Mucosa of descending colon (tissue), 3 donors: ENCODE data around the gene STIMATE. TPM values are rescaled to one million over a fixed set of nuclear protein-coding genes. Genes with fewer than 3 reads are reported as not detected.

ENCODE experiments used
- ATAC-seq: fragments of 200-7000 bp; cut with Tn5 transposase; one replicate; pipeline ENCODE4 v1.9.1; 2020; ENCODE audit warnings: mild to moderate bottlenecking, moderate library complexity
- DNase-seq, 3 donors: peaks; one replicate each; pipeline ENCODE4 v3.0.0-alpha.2; 2020
- H3K36me3 ChIP-seq: fragments of 200-600 bp; one replicate; pipeline ENCODE4 v1.8.0; 2021; ENCODE audit warnings: low read depth, mild to moderate bottlenecking
- H3K4me1 ChIP-seq: fragments of 200-600 bp; one replicate; pipeline ENCODE4 v1.8.0; 2021; ENCODE audit warnings: low read depth, mild to moderate bottlenecking
- H3K4me3 ChIP-seq: fragments of 200-600 bp; one replicate; pipeline ENCODE4 v1.8.0; 2021; ENCODE audit warnings: mild to moderate bottlenecking
- H3K9me3 ChIP-seq: fragments of 200-600 bp; one replicate; pipeline ENCODE4 v1.8.0; 2021; ENCODE audit warnings: mild to moderate bottlenecking
- intact Hi-C, 2 donors: fragments of 100-400 bp; cut with DNase I in 1 of 2; cut with micrococcal nuclease in 1 of 2; formaldehyde crosslinking; loops; one replicate each; pipeline versions ENCODE4 v1.11.0 to v1.11.1; 2022; cut with DNase I, micrococcal nuclease
- total RNA-seq, 3 donors: library from RNA; stranded (reverse); fragmentation: NEBNext Ultra II Directional in 2 of 3; extraction: Animal tissue kit (Norgen Biotek cat#: 25700) in 2 of 3; gene quantifications; one replicate each; pipeline versions ENCODE4 v1.2.1 to v1.2.4, GENCODE V29; 2021 to 2023
- TF ChIP-seq, protein P1 (sequence below): fragments of 200-600 bp; IDR thresholded peaks from one replicate; pipeline ENCODE4 v1.8.0; 2022; ENCODE audit warnings: antibody characterized with exemption, mild to moderate bottlenecking
- donor health status: DM: no; HTN: no; CAD: no; lungs with moderate emphysema.
- donor health status: DM: no; HTN: no; CAD: no.
- donor health status: DM: no; HTN: yes; CAD: no.

Gene STIMATE
- total RNA-seq, 3 donors from 2014 or later = 9.3 to 14.8 (median 11.1) TPM

DNA sequence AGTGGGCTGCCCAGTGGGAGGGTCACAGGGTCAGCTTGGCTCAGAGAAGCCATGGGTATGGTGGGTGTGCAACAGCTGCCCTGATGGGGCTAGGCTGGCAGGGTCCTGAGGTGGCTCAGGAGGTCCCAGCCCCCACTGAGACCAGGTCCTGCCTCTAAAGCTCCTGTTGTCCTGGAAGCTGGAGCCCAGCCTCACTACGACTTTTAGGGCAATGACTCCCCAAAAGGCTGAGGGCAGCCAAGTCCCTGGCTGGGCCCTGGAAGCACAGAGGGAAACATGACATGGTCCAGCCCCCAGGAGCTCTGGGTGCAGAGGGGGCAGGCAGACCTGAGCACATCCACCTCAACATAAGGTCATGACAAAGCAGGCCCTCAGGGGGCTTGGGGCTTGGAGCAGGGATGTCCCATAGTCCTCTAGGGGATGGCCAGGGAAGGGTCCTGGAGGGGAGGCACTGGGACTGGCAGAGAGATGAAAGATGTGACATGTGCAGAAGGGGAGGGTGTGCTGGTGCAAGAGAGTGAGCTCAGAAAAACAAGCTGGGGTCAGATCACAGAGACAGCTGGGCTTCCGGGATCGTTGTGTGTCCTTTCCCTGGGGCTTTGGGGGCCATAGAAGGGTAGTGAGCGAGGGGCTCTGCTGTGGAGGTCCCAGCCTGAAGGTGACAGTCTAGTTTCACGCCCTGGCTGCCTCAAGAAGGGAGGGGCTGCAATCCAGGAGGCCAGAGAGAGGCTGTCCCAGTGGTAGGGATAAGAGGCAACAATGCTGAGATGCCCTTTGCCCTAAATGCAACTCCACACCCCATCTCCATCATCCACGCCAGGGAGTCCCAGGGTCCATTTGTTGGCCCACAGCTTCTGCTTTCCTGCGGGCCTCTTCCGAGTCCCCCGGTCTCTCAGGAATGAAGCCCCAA is 103.4 kb downstream of the STIMATE start:
- ATAC-seq (no peak), DNase-seq (no peak)
- Histone ChIP-seq H3K9me3 (no peaks in the 10 kb centered on the region), H3K4me1 (no peaks in the 10 kb centered on the region), H3K36me3 (no peaks in the 10 kb centered on the region), H3K4me3 (no peak overlapping the region)
- intact Hi-C loops = no loop called here
- TF ChIP-seq, protein P1, sequence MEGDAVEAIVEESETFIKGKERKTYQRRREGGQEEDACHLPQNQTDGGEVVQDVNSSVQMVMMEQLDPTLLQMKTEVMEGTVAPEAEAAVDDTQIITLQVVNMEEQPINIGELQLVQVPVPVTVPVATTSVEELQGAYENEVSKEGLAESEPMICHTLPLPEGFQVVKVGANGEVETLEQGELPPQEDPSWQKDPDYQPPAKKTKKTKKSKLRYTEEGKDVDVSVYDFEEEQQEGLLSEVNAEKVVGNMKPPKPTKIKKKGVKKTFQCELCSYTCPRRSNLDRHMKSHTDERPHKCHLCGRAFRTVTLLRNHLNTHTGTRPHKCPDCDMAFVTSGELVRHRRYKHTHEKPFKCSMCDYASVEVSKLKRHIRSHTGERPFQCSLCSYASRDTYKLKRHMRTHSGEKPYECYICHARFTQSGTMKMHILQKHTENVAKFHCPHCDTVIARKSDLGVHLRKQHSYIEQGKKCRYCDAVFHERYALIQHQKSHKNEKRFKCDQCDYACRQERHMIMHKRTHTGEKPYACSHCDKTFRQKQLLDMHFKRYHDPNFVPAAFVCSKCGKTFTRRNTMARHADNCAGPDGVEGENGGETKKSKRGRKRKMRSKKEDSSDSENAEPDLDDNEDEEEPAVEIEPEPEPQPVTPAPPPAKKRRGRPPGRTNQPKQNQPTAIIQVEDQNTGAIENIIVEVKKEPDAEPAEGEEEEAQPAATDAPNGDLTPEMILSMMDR = no peak

DNA sequence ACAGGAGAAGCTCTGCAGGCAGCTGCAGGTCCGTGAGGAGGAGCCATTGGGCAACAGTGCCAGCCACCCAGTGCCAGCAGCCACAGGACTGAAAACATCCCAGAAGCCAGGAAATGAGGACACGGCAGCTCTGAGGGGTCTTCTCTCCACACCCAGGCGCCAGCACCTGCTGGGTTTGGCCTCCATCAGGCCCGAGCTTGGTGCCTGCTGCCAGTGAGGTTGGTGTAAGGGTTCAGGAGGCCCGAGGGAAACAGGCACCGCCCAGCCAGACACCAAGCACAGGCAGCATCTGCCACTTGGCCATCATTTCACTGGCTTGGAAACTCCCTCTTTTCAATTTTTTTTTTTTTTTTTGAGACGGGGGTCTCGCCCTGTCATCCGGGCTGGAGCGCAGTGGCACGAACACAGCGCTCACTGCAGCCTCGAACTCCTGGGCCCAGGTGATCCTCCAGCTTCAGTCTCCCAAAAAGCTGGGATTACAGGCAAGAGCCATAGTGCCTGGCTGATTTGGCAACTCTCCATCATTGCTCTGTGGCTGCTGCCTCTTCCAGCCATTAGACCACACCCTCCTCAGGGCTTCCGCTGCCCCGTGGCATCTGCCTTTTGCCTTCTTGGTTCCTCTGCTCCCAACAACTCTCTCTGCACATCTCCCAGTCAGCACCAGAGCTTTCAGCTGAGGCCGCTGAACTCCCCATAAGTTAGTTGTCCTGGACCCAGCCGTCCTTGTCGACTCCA is 104.2 kb downstream of the STIMATE start:
- ATAC-seq = peak; percentile 17
- Histone ChIP-seq H3K9me3 (no peaks in the 10 kb centered on the region), H3K4me1 (no peaks in the 10 kb centered on the region), H3K4me3 (no peak overlapping the region), H3K36me3 (no peaks in the 10 kb centered on the region)
- peak in 1 of 3 donors; percentile 24 for DNase-seq
- TF ChIP-seq, protein P1 = no peak
- intact Hi-C loops = no loop called here

DNA sequence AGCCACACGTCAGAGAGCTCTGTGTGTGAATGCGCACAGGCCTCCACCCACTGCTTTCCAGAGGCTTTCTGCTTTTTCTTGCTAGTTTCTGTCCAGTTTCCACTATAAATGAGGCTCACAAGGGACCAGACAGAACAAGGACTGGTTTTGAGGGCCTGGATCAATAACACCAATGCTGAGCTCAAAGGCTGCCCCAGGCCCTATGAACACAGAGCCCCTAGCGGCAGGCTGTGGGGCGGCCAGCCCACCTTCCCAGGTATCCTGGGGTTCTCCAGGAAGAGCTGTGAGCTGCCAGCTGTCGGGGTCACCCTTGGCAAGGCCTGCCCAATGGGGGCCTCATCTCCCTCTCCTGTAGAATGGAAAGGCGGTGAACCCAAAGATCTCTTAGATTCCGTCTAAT is 104.9 kb downstream of the STIMATE start:
- Histone ChIP-seq H3K9me3 (no peaks in the 10 kb centered on the region), H3K4me1 (no peaks in the 10 kb centered on the region), H3K4me3 (no peak overlapping the region), H3K36me3 (no peaks in the 10 kb centered on the region)
- DNase-seq (peak in 1 of 3 donors; percentile 24), ATAC-seq (no peak)
- TF ChIP-seq, protein P1 = no peak
- intact Hi-C loops = no loop called here

DNA sequence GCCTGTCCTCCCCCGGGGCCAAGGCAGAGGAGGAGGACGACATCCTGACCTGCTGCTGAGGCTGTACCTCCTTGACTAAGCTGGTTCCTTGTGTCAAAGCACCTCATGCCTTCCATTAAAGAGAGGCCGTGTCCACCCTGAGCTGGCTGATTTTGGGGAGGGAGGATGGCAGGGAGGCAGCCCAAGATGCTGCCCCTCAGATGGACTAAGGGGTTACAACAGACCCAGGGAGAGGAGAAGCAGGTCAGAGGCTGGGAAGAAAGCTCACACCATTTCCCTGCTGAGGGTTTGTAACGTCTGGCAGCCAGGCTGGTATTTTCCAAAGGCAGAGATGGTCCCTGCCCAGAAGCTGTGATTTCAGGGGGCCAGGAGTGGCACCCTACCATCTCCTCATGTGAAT is 105.4 kb downstream of the STIMATE start:
- peak in 1 of 3 donors; percentile 9 for DNase-seq
- no peaks in the 10 kb centered on the region for H3K36me3 ChIP-seq
- TF ChIP-seq, protein P1 = no peak
- ATAC-seq = no peak
- H3K9me3 ChIP-seq = no peaks in the 10 kb centered on the region
- H3K4me3 ChIP-seq = no peak overlapping the region
- no peaks in the 10 kb centered on the region for H3K4me1 ChIP-seq
- intact Hi-C loops = no loop called here

DNA sequence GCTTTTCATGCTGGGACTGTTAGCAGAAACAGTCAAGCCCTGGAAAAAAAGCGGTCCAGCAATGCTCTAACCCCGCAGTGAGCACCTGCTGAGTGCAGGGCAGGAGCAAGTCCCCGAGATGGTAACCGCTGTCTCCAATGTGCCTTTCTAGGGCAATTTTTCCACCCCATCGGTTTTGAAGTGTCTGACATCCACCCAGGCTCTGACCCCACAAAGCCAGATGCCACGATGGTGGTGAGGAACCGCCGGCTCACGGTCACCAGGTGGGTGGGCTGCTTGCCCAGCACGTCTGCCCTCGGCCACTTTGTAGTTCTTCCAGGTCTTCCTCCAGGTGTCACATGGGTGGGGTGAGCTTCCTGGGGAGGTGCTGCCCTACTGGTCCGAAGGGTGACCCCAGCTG is 106.0 kb downstream of the STIMATE start:
- no peak for ATAC-seq
- TF ChIP-seq, protein P1 = no peak
- peak in 1 of 3 donors; percentile 37 for DNase-seq
- Histone ChIP-seq H3K4me3 (no peak overlapping the region), H3K36me3 (no peaks in the 10 kb centered on the region), H3K9me3 (no peaks in the 10 kb centered on the region), H3K4me1 (no peaks in the 10 kb centered on the region)
- intact Hi-C loops = no loop called here
